ENCODE measurements around the gene PDZD2.
A peak's percentile ranks its signal among the peaks of the same experiment; 100 is the strongest.

Gene PDZD2

GRCh38 chr5:32138839-32139493 is 500.0 kb downstream of the PDZD2 start:
- peak in 1 of 2 donors; percentile 13 for DNase-seq (ENCODE audit: low read depth in 2 of 2)

- DNase-seq (ENCODE audit: low read depth in 2 of 2) = no peak
Measured at GRCh38 chr5:32143617-32144377, 504.9 kb downstream of the PDZD2 start.

DNA sequence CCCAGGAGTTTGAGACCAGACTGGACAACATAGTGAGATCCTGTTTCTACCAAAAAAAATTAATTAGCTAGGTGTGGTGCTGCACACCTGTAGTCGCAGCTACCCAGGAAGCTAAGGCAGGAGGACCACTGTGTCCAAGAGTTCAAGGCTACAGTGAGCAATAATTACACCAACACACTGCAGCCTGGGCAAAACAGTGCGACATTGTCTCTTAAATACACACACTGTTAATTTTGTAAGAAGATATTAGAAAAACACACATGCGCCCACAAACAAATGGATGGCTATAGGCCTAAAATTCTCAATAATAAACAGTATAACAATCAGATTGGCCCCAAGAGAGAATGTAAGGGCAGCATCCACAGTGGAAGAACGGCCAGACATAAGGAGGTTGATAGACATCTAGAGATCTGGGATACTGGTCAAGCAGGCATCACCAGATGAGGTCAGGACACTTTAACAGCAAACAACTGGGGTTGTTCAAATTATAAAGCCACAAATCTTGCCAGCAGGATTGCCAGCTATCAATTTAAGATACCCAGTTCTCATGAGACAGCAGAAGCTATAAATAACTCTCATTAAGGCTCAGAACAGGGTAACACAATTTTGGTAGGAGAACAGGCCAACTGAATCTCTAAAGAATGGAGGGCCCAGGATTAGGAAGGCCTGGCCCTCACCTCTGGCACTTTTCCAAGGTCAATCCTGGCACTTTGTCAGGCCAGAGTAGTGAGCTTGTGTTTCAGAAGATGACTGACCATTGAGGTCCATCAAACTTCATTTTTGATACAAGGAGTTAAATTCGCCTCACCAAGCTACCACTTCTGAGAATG is 505.7 kb downstream of the PDZD2 start:
- DNase-seq (ENCODE audit: low read depth in 2 of 2) = no peak

DNA sequence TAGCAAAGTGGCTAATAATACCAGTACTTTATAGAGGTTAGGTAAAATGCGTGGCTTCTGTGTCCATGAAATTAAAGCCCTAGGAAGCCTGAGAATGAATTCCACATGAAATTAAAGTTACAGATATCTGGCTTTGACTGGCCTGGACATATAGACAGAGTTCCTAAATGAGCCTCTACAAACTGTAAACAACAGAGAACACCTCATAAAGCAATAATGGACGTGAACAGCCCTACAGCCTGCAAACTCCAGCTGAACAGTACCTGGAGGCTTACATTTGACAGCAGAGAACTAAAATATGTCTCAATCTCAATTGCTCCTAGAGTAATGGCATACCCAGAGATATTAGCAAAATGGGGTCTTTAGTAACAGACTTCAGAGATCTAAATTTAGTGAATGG is 506.4 kb downstream of the PDZD2 start:
- no peak for DNase-seq (ENCODE audit: low read depth in 2 of 2)

GRCh38 chr5:32147236-32147635 is 508.3 kb downstream of the PDZD2 start:
- no peak for DNase-seq (ENCODE audit: low read depth in 2 of 2)

GRCh38 chr5:32147959-32148358 is 509.0 kb downstream of the PDZD2 start:
- no peak for DNase-seq (ENCODE audit: low read depth in 2 of 2)

- DNase-seq (ENCODE audit: low read depth in 2 of 2) = no peak
Measured at GRCh38 chr5:32150366-32150765, 511.4 kb downstream of the PDZD2 start.

DNA sequence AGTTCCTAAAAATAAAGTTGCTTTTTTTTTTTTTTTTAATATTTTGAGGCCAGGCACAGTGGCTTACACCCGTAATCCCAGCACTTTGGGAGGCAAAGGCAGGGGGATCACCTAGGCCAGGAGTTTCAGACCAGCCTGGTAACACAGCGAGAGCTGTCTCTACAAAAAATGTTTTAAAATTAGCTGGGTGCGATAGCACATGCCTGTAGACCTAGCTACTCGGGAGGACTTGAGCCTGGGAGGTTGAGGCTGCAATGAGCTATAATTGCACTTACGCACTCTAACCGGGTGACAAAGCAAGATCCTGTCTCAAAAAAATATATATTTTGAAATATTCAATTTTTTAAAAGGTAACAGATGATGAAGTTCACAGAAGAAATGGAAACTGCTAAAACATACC is 512.3 kb downstream of the PDZD2 start:
- no peak for DNase-seq (ENCODE audit: low read depth in 2 of 2)

GRCh38 chr5:32153723-32154122 is 514.8 kb downstream of the PDZD2 start:
- DNase-seq (ENCODE audit: low read depth in 2 of 2) = no peak

DNA sequence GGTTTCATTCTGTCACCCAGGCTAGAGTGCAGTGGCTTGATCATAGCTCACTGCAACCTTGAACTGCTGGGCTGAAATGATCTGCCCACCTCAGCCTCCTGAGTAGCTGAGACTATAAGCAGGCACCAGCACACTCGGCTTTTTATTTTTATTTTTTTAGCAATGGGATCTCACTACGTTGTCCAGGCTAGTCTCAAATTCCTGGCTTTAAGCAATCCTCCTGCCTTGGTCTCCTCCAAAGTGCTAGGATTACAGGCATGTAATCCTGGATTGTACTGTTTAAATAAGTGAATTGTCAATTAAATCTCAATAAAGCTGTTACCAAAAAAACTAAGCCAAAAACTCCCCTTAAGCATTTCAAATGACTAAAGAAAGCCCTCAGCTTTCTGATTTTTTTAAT is 516.3 kb downstream of the PDZD2 start:
- no peak for DNase-seq (ENCODE audit: low read depth in 2 of 2)

DNA sequence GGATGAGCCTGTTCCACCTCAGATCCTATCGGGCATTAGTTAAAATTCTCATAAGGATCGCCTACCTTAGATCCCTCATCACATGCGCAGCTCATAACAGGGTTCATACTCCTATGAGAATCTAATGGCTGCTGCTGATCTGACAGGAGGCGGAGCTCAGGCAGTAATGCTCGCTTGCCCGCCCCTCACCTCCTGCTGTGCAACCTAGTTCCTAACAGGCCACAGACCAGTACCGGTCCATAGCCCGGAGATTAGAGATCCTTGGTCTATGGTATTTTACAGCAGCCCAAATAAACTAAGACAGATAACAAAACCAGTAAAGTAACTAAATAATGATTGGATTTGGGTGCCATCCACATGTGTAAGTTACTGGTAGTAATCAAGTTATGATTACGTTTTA is 517.7 kb downstream of the PDZD2 start:
- DNase-seq (ENCODE audit: low read depth in 2 of 2) = no peak

- DNase-seq (ENCODE audit: low read depth in 2 of 2) = no peak
Measured at GRCh38 chr5:32157078-32157477, 518.1 kb downstream of the PDZD2 start.

DNA sequence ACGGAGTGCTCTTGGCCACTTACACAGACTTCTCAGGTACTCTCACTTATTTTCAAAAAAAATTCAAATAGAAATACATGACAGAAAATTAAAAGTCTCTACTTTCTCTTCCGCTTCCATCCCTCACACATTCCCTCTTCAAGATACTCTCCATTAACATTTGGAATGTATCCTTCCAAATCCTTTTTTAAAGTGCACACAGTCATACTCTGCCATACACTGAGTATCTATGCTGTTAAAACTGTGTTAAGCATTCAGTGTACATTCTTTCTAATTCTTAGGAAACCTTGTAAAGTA is 519.7 kb downstream of the PDZD2 start:
- no peak for DNase-seq (ENCODE audit: low read depth in 2 of 2)

DNA sequence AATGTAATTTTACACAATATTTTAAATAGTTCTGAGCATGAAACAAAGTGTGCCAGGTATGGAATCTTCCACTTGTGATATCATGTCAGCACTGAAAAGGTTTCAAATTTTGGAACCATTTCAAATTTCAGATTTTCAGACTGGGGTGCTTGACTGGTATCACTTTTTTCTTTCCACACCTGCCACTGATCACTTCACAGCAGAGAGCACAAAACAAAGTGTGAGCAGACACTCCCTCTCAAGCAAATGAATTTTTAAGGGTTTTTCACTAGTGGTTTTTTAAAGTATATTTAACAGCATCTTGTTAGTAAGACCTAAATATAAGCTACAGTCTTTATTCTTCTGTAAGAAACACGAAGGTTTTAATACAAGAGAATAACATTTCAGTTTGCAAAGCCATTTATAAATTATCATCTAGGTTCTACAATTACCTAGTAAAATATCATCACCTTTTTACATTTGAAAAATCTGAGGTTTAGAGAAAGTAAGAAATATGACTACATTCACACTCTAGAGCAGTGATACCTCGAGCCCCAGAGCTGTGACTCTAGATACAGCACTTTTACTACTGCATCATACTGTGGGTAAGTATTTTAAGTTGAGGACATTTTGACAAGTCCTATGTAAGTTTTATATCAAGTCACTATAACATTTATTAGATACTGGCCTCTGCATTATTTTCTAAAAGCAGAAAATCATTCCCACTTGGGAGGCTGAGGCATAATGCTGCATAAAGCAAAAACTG is 520.6 kb downstream of the PDZD2 start:
- DNase-seq (ENCODE audit: low read depth in 2 of 2) = no peak

DNA sequence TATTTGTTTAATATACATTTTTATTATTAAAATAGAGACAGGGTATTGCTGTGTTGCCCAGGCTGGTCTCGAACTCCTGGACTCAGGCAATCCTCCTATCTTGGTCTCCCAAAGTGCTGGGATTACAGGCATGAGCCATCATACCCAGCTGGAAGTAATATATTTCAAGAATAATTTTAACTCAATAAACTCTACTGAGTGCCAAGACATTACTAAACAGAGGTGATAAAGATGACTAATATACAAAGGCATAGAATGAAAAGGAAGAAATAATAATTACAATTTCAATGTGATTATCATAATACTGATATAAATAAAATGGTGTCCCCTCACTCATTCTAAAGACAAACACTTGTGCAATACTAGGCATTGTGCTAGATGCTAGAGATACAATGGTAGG is 521.3 kb downstream of the PDZD2 start:
- no peak for DNase-seq (ENCODE audit: low read depth in 2 of 2)
